Measurements from ENCODE around the gene HSP90AB1.

DNA sequence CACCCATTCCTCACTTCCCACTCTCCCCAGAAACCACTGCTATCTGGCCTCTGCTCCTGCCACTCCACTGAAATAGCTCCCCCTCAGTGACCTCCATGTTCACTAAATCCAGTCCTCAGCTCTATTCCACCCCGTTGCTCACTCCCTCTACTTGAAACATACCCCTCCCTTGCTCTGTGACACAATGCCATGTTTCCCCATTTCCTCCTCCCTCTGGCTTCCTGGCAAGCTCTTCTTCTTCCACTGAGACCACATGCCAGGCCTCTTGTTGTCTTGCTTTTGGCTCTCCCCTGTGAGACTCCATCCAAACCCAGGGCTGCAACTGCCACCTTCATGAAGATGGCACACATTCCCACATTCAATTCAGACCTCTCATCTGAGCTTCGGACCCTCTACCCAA is 37.2 kb downstream of the HSP90AB1 start:
- TF ChIP-seq CTCF (IDR thresholded peaks at IDR 0.05), result no peak
- no peak for TF ChIP-seq POLR2AphosphoS5 (IDR thresholded peaks at IDR 0.05)

Data from esophagus muscularis mucosa (tissue), 3 donors.